HK-2 (cell line): ENCODE data around the gene CUX1.
A peak's percentile ranks its signal among the peaks of the same experiment; 100 is the strongest.
"Not testable (repeated sequence)": the region's sequence is repeated elsewhere in the genome, so short reads cannot be mapped to it uniquely, and the experiment has no call there.

Experiments used
- DNase-seq: peaks from one replicate; pipeline ENCODE4 v3.0.0-alpha.2; 2018; ENCODE audit not compliant: unreplicated experiment

Gene CUX1

GRCh38 chr7:102305414-102306268, 488.2 kb downstream of the CUX1 start:
- DNase-seq, result no peak

- peak; percentile 81 for DNase-seq
Measured at GRCh38 chr7:102306916-102307677, 489.7 kb downstream of the CUX1 start.

GRCh38 chr7:102310414-102310815, 493.0 kb downstream of the CUX1 start:
- no peak for DNase-seq

GRCh38 chr7:102312317-102312716, 494.9 kb downstream of the CUX1 start:
- DNase-seq, result no peak

- no peak for DNase-seq
Measured at GRCh38 chr7:102313997-102314780, 496.8 kb downstream of the CUX1 start.

GRCh38 chr7:102317231-102318059, 500.0 kb downstream of the CUX1 start:
- DNase-seq, result no peak

GRCh38 chr7:102318482-102318971, 501.1 kb downstream of the CUX1 start:
- DNase-seq, result peak; percentile 38

GRCh38 chr7:102319671-102320070, 502.2 kb downstream of the CUX1 start:
- DNase-seq, result no peak

- DNase-seq, result no peak
Measured at GRCh38 chr7:102320181-102320580, 502.8 kb downstream of the CUX1 start.

GRCh38 chr7:102320601-102321350, 503.4 kb downstream of the CUX1 start:
- DNase-seq, result no peak

- no peak for DNase-seq
Measured at GRCh38 chr7:102321351-102322201, 504.1 kb downstream of the CUX1 start.

- DNase-seq, result no peak
Measured at GRCh38 chr7:102322202-102322715, 504.8 kb downstream of the CUX1 start.

- no peak for DNase-seq
Measured at GRCh38 chr7:102323914-102324195, 506.4 kb downstream of the CUX1 start.

- not testable (repeated sequence) for DNase-seq
Measured at GRCh38 chr7:102325106-102325505, 507.7 kb downstream of the CUX1 start.

- DNase-seq, result no peak
Measured at GRCh38 chr7:102326157-102326889, 508.9 kb downstream of the CUX1 start.

- DNase-seq, result not testable (repeated sequence)
Measured at GRCh38 chr7:102327183-102327582, 509.8 kb downstream of the CUX1 start.

- not testable (repeated sequence) for DNase-seq
Measured at GRCh38 chr7:102328863-102329262, 511.4 kb downstream of the CUX1 start.

GRCh38 chr7:102329366-102329765, 511.9 kb downstream of the CUX1 start:
- DNase-seq, result not testable (repeated sequence)
